Right hindlimb (tissue), 1 donor: ENCODE results near the gene MRPS23.

Source experiments
- DNase-seq: peaks from one replicate; pipeline ENCODE4 v3.0.0-alpha.2; 2018

MRPS23 gene

DNA sequence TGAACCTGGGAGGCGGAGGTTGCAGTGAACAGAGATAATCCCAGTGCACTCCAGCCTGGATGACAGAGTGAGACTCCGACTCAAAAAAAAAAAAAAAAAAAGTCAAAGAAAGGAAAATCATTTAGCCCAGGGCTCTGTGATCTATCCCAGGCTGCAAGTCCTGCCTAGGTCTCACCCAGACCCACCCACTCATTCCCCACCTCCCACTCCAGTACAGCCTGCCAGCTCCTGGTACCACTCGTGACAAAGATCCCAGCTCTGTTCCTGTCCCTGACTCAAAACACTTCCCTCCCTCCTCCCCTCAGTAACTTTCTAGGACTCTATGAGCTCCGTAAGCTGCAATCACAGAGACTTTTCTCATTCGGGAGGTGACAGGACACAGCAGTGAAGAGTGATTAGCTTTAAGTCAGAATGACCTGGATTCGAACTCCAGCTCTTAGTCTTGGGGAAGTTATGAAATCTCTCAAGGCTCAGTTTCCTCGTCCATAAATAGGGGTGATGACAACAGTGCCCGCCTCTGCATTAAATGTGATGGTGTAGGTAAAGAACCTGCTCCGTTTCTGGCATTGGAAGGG is 28.0 kb upstream of the MRPS23 start:
- DNase-seq, result no peak

DNA sequence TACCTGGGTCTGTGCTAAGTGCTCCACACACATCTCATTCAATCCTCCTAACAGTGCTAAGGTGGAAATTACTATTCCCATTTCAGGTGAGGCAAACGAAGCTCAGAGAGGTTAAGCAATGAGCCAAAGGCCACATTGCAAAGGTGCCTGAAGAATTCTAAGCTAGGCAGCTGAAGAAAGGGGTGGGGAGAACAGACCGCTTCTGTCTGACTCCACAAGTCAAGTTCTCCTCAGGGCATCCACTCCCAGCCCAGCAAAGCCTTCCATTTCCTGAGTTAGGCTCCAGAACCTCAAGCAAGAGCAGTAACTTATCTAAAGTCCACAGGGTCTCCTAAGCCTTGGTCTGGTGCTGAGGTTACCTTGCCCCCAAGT is 27.0 kb upstream of the MRPS23 start:
- no peak for DNase-seq

DNA sequence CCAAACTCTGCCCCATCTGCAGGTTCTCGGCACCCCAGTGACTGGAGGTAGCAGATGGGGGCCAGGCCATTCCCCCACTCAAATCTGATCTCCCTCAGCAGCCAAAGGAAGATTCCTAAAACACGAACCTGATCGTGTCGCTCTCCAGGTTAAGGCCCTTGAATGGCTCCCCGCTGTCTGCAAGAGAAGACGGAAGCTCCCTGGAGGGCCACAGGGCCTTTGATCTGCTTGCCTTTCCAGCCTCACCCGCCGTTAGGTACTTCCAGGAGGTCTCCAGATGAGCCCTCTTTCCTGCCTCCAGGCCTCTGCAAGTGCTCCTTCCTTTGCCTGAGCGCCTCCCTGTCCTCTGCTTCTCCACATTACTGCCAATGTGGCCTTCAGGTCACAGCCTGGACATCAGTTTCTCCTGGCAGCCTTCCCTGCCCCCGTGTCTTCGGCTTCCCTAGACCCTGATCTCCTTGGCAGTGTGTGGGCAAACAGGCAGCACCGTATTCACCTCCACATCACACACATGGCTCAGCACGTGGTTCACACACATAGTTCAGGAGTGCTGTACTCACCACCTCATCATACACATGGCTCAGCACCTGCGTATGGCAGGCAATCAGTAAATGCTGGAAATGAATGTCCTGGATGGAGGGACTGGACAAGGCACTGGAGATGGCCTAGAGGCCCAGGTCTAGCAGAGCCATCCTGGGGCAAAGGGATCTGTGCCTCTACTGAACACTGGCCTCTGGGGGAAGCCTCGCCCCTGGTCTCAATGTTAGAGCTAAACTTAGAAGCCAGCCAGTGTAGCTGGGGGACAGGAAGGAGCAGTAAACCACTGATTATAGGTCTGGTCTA is 26.4 kb upstream of the MRPS23 start:
- DNase-seq, result no peak

DNA sequence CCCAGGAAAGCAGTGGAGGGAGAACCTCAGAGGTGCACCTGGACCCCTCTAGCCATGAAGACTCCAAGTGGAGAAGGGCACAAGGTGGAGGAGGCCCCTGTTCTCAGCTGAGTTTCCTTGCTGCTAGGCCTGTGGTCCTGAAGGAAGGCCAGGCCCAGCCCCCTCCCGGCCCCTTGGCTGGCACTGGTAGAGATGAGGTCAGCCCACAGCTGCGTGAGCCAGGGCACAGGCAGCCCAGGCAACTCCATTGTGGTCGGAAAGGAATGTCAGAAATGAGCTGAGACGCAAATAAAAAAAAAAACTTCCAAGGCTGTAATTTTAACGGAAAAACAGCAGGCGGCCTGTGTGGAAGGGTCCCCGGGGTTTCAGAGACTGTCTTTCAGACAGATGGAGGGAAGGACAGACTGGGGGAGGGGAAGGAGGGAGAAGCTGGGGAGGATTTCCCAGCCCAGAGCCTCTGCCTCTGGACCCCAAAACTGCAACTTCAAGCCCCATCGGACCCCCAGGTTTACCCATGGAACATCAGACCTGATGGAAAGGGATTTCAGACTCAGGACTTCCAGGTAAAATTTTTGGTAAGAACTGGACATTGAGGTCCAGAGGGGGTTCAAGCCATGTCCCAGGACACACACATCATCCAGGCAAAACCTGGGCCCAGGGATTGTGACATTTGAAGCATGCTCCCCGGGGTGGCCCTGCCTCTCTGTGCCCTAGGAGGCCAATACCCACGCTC is 25.6 kb upstream of the MRPS23 start:
- peak; percentile 97 for DNase-seq

DNA sequence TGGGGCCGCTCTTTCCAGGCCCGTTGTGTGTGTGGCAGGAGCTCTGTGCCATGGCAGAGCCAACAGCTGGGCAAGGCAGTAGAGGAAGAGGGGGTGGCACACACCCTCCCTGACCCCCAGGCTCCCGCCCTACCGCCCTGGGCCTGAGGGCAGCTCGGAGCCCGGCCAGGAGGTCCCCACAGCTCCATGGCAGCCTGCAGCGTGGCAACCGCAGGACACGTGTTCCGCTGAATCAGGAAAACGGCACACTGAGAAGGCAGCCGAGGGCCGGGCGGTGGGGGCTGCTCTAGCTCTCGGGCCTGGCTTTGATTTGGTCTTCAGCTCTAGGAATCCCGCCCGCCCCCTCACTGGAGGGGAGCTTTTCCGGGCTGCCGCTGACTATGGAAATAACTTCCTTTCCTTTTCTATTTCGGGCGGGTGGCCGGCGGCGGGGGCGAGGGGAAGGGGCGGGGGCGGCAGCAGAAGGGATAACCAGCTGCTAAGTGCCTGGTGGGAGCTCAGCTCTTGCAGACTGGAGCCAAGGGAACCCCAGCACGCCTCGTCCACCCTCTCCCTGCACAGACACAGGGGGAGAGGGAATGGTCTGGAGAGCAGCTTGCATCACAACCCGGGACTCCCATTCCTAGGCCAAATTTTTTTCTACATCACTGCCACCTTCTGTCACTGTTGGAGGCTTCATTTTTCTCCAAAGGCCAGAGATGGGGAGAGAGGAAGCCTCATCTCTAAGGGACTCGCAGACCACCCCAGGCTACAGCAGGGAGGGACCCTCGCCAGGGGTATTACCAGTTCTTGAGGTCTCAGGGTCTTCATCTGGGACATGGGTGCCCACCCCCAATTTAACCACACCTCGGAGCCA is 24.8 kb upstream of the MRPS23 start:
- peak; percentile 97 for DNase-seq

DNA sequence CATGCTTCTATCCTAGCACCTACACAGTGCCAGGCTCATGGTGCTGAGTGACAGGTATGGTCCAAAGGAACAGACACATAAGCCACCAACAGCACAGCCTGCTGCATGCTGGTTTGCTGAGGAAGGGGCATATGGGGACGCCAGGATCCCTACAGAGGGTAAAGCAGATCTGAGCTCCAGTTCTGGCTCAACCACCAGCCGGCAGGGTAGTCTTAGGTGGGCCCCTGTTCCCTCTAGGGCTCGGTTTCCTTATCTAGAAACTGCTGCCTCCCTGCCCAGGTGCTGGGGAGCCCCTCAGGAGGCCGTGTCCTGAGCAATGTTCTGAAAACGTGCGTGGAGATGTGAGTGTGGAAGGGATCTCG is 24.2 kb upstream of the MRPS23 start:
- no peak for DNase-seq

DNA sequence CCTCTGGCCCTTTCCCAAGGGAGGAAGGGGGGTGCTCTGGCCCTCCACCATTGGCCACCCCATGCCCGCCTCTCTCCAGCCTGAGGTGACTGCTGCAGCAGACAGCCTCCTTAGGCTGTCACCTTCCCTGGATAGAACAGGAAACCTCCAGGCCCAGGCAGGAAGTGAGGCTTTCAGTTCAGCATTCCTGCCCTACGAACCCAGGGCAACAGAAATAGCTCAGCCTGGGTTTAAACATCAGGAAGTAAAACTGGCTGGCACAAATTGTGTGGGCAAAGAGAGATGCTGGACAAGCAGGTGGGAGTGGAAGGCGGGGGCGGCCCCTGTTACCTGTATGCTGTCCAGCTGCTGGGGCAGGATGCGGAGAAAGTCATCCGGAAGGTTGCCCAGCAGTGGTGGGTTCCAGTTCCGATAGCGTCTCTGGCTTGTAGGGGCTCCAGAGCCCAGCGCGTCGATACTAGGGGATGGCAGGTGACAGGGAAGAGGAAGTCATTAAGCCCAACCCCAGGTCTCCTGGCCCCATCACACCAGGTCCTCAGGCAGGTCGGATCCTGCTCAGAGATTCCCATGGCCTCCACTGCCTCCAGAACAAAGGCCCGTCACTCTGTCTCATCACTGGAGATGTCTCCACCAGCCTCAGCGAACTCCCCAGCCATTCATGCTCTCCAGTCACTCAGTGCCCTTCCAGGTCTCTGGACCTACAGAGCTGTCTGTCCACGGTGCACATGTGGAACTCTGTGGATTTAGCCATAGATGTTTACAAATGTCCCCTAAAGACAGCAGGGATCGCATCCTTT is 23.6 kb upstream of the MRPS23 start:
- no peak for DNase-seq

DNA sequence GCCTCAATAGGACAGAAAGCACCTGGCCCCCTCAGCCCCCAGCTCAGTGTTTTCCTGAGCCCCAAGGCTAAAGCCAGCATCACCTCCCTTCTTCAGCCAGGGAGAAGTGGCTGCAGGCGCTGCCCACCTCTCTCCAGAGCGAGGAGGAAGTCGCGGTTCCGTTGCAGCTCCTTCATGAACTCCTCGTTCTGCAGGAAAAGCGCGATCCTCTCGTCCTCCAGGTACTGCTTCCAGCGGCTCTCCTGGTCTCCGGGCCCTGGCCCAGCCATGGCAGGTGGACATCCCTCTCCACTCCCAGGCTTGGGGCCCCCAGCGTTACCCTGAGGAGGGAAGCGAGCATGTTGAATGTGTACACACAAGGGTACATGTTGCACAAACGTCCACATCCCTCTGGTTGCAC is 22.7 kb upstream of the MRPS23 start:
- DNase-seq, result no peak

DNA sequence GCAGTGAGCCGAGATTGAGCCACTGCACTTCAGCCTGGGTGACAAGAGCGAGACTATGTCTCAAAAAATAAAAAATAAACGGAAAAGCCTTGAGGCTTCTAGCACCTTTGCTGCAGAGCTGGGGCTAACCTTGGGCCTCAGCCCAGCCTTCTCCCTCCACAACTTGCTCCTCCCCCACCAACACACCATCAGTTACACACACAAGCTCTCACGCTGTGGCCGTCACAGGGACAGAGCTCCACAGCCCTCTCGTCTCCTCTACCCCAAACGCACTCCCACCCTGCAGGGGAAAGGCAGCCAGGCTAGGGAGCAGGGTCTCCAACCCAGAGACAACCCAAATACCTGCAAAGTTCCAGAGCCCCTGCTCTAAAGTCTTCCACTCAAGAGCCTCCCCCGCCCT is 22.0 kb upstream of the MRPS23 start:
- no peak for DNase-seq

DNA sequence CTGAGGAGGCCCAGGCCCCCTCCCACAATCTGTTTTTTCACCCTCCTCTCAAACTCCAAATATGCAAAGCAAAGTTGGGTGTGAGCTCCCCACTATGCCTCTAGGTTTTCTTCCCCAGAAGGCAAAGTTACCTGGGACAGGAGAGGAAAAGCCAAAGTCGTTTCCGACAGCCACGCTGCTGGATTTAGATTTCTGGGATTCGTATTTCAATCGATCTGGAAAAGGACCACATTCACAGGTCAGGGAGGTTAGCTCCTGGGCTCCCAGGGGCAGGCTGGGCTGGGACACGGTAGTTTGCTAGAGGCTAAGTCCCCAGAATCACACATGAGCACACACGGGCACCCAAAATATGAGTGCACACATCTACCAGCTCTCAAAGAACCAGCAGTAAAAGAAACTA is 21.3 kb upstream of the MRPS23 start:
- DNase-seq, result no peak

DNA sequence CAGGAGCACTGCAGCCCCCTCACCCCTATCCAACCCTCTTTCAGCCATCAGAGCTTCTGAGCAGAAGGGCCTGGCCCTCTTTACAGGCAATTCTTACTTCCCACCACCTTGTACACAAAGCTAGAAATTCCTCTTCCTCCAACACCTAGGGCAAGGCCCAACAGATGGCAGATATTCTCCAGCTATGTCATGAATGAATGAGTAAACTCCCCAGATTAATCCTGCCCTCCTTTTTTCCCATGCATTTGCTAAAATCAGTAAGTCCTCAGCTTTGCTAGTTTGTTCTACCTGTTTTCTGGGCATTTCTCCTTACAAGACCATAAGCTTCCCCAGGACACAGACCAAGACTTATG is 20.4 kb upstream of the MRPS23 start:
- DNase-seq, result no peak

DNA sequence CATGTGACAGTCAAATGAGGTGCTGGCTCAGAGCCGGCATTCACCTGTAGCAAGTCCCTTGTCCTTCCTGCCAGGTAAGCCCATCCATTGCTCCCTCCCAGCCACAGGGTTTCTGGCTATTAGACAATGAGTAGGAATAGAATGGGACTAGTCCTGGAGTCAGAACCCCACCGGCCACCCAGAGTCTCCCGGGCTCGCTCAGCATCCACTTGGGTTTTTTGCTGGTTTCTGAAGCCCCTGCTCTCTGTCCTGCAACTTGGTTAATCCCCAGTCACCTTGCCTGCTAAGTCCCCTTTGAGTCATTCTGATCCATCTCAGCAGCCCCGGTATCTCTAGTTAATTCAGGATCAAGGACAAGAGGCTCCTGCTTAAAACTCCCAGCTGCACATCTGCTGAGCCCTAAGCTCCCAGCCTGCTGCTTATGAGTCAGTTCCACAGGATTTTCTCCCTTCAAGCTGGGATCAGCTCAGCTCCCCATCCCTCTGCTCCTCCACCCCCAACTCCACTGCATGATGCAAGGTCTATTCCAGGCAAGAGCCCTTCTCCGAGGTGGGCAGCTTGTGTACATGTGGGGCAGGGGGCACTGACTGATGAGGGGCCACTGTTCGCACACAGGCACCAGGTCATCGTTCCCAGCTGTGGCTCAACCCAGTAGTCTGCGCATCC is 19.9 kb upstream of the MRPS23 start:
- no peak for DNase-seq

DNA sequence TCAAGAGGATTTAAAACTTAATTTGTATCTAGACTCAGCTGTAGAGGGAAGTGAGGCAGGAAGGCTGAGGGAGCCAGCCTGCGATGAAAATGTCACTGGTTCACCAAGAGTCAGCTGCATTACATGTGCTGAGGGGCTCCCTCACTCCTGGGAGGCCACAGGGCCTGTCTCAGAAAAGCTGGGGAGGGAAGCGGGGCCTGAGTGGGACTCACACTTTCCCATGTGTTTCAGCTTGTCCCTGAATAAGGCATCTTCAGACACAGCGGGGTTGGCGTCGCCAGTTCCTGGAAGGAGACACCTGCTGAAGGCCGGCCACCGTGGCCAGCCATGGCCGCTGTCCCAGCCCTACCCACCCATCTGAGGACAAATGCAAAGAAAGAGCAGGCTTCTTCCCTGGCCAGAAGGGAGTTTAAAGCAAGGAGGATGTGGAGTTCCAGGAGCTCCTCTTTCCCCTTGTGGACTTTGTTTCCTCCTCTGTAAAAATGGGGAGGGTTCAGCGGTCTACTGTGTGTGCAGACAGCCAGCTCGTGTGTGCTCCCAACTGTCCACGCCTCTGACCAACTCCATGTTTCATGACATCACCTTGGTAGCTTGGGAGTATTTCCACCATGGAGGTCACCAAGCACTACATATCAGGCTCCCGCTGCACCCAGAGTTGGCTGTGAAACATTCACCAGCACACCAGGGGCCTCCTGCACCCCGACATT is 19.2 kb upstream of the MRPS23 start:
- DNase-seq, result no peak

DNA sequence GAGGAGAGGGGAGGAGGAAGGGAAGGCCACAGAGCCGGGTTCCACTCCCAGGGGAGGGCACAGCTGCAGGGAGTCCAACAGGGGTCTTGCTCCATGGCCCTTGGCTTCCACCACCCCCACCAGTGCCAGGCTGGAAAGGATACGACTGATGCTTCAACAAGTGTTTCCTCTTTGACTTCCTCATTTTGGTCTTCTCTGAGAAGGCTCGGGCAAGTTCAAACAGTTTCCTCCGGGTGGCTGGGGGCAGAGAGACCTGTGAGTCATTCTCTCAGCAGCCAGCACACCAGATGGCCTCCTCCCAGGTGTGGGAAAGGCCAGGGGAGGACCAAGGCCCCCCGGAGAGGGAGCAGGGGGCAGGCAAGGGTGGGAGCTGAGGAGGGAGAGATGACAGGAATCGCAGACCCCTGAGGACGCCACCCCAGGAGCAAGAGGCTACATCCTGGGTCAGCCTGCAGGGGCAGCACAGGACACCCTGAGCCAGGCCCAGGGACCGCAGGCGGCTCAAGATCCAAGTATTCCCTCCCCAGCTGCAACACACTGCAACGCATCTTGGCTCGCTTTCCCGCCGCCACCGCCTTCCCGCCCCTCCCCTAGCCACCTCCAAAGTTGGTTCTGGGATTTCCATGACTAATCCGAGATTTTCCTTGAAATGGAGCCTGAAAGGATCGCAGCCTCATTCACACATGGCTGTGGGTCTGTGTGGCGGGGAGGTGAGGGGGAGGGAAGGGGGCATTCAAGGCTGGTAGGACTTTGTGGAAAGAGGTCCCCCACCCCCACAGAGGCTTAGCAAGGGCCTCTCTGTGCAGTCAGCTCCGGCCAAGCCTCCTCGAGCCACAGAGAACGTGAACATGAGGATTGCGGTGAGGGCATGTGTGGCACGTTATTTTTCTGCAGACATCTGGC is 18.4 kb upstream of the MRPS23 start:
- peak; percentile 91 for DNase-seq

DNA sequence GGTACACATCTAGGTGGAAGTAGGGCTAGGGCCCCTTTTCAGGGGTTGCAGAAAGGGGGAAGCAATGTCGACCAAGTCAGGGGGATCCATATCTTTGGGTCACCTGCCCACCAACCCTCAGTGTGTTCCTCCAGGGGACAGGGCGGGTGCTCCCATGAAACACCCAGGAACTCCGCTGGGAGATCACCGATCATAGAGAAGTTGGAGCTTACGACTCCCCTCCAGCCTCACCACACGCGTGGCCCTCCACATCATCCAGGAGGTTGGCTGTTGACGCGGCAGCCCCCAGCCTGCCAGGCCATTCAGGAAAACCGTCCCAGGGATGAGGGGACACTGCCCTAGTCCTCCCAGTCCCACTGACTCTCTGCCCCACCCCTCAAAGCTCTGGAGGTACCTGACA is 17.3 kb upstream of the MRPS23 start:
- no peak for DNase-seq

DNA sequence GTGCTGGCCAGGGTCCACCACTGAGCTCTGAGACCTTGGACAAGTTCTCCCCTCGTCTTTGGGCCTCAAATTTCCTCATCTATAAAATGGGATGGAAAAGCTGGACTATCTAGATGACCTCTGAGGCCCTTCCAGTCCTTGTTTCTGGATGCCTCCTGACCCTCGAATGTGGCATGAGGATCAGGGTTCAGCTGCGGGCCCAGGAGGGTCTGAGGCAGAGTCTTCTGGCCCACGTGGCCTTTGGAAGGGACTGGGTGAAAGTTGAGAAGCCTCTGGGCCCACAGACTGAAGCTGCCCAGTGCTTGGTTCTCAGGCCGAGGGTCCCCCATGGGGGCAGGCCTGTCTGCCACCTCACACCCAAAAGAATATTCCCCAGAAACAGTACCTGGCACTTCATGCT is 16.9 kb upstream of the MRPS23 start:
- DNase-seq, result no peak

DNA sequence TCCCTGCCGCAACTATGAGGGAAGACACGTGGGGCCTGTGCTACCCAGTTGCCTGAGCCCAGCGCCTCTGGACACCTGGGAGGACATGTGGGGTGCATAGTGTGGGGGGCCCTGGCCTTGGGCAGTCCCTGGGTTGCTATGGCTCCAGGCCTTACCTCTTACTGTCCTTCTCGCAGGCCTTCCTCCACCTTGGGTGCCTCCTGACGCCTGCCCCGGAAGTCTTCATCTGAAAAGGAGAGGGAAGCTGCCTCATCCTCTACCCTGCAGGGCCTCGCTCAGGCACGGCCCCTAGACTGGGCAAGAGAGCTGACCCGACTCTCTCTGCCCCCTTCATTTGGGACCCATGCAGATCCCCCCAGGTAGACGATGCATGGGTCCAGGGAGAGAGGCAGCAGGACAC is 16.5 kb upstream of the MRPS23 start:
- DNase-seq, result no peak

DNA sequence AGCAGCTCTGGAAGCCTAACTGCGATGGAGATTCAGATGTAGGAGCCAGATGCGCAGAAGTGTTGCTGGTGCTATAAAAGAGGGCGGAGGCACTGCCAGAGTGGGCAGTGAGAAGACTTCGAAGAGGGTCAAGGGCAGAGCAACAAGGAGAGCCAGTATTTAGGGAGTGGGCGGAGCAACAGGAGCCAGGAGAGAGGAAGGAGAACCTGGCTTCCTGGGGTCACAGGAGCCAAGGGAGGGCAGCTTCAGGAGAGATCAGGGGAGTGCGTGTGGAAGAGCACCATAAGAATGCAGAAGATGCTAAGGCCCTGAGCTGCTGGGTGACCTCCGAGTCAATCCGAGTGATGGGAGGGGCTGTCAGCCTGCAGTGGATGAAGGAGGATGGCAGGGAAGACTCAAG is 14.4 kb upstream of the MRPS23 start:
- no peak for DNase-seq

DNA sequence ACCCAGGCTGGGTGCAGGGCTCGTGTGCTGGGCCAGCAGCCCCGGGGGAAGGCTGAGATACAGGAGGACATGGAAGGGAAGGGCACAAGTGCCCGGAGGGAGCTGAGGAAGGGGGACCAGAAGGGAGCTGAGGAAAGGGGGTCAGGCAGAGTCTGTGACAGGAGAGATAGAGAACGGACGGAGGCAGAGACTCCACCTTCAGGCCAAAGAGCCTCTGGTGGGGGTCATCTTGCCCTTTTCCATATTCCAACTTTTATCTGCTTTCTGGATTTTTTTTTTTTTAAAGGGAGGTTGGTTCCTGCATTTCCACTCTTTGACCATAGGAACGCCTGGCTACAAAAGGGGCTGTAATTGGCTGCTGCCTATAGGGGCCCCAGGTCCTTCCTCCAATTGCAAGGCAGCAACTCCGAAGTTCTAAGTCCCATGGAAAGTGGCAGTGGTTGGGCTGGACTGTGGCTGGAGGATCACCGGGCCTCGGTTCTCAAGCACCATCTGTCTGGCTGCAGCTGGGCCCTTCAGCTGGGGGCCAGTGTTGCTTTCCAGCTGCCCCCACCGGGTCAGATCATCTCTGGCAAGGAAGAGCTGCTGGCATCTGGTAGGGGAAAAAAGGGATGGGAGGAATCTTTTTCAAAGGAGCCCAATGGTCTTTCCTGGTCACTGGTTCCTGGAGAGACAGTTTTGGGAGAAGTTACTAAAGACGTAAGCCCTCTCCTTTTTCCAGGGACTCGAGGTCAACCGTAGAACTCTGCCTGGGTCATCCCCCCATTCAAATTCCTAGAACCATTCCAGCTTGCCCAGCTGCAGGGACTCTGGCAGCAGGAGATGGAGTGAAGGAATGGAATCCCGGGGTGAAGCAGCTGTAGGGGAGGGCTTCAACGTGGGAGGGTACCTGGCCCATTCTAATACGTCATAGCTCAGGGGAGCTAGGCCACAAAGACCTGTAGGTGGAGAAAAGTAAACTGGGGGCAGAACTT is 13.1 kb upstream of the MRPS23 start:
- peak; percentile 71 for DNase-seq
